Mucosa of descending colon (tissue), 3 donors: ENCODE data around the gene VPS8. TPM values are rescaled to one million over a fixed set of nuclear protein-coding genes. Genes with fewer than 3 reads are reported as not detected.

ENCODE experiments used
- ATAC-seq: fragments of 200-7000 bp; cut with Tn5 transposase; one replicate; pipeline ENCODE4 v1.9.1; 2020; ENCODE audit warnings: mild to moderate bottlenecking, moderate library complexity
- DNase-seq, 3 donors: peaks; one replicate each; pipeline ENCODE4 v3.0.0-alpha.2; 2020
- H3K36me3 ChIP-seq: fragments of 200-600 bp; one replicate; pipeline ENCODE4 v1.8.0; 2021; ENCODE audit warnings: low read depth, mild to moderate bottlenecking
- H3K4me1 ChIP-seq: fragments of 200-600 bp; one replicate; pipeline ENCODE4 v1.8.0; 2021; ENCODE audit warnings: low read depth, mild to moderate bottlenecking
- H3K4me3 ChIP-seq: fragments of 200-600 bp; one replicate; pipeline ENCODE4 v1.8.0; 2021; ENCODE audit warnings: mild to moderate bottlenecking
- H3K9me3 ChIP-seq: fragments of 200-600 bp; one replicate; pipeline ENCODE4 v1.8.0; 2021; ENCODE audit warnings: mild to moderate bottlenecking
- intact Hi-C, 2 donors: fragments of 100-400 bp; cut with DNase I in 1 of 2; cut with micrococcal nuclease in 1 of 2; formaldehyde crosslinking; loops; one replicate each; pipeline versions ENCODE4 v1.11.0 to v1.11.1; 2022; cut with DNase I, micrococcal nuclease
- total RNA-seq, 3 donors: library from RNA; stranded (reverse); fragmentation: NEBNext Ultra II Directional in 2 of 3; extraction: Animal tissue kit (Norgen Biotek cat#: 25700) in 2 of 3; gene quantifications; one replicate each; pipeline versions ENCODE4 v1.2.1 to v1.2.4, GENCODE V29; 2021 to 2023
- TF ChIP-seq, protein P1 (sequence below): fragments of 200-600 bp; IDR thresholded peaks from one replicate; pipeline ENCODE4 v1.8.0; 2022; ENCODE audit warnings: antibody characterized with exemption, mild to moderate bottlenecking
- donor health status: DM: no; HTN: no; CAD: no; lungs with moderate emphysema.
- donor health status: DM: no; HTN: no; CAD: no.
- donor health status: DM: no; HTN: yes; CAD: no.

The VPS8 gene
- total RNA-seq, 3 donors from 2014 or later, result 57.6 to 92.6 (median 74.7) TPM

DNA sequence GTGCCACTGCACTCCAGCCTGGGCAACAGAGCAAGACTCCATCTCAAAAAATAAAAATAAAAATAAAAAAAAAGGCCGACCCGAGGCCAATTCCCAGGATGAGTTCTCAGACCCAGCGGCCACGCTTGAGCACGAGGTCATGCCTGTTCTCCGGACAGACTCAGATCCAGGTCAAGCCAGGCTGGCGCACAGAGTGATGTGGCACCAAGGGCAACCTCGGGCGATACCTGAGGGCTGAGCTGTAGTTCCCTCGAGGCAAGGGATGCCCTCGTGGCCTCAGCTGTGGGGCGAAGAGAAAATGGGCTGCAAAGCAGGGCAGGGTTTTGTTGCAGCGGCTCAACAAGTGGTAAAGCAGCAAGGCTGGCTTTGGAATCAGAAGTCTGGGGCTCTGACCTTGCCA is 263.6 kb downstream of the VPS8 start:
- no peaks in the 10 kb centered on the region for H3K4me1 ChIP-seq
- H3K4me3 ChIP-seq, result no peak overlapping the region
- H3K9me3 ChIP-seq, result no peaks in the 10 kb centered on the region
- no peak for DNase-seq
- TF ChIP-seq, protein P1, sequence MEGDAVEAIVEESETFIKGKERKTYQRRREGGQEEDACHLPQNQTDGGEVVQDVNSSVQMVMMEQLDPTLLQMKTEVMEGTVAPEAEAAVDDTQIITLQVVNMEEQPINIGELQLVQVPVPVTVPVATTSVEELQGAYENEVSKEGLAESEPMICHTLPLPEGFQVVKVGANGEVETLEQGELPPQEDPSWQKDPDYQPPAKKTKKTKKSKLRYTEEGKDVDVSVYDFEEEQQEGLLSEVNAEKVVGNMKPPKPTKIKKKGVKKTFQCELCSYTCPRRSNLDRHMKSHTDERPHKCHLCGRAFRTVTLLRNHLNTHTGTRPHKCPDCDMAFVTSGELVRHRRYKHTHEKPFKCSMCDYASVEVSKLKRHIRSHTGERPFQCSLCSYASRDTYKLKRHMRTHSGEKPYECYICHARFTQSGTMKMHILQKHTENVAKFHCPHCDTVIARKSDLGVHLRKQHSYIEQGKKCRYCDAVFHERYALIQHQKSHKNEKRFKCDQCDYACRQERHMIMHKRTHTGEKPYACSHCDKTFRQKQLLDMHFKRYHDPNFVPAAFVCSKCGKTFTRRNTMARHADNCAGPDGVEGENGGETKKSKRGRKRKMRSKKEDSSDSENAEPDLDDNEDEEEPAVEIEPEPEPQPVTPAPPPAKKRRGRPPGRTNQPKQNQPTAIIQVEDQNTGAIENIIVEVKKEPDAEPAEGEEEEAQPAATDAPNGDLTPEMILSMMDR, result no peak
- ATAC-seq, result no peak
- H3K36me3 ChIP-seq, result no peaks in the 10 kb centered on the region
- intact Hi-C loops, result no loop called here

DNA sequence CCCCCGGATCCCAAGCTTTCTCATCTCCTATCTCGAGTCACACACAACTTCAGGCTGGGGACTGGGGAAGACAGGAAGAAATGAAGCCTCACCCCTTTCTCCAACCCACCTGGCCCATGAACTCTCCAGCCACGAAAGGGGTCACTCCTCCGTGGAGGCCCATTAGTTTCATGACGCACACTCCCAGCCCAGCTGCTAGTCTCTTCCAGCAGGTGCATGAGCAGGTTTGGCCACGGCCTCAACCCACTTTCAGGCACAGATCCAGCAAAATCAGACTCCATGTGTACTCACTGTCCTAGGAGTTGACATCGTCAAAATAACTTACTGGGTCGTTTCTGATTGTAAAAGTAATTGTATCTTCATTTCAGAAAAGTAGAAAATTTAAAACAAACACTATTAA is 264.3 kb downstream of the VPS8 start:
- Histone ChIP-seq H3K36me3 (no peaks in the 10 kb centered on the region), H3K9me3 (no peaks in the 10 kb centered on the region), H3K4me1 (no peaks in the 10 kb centered on the region), H3K4me3 (no peak overlapping the region)
- ATAC-seq, result peak; percentile 52
- intact Hi-C loops, result no loop called here
- DNase-seq, result peak in 1 of 3 donors; percentile 50
- TF ChIP-seq, protein P1, result no peak

DNA sequence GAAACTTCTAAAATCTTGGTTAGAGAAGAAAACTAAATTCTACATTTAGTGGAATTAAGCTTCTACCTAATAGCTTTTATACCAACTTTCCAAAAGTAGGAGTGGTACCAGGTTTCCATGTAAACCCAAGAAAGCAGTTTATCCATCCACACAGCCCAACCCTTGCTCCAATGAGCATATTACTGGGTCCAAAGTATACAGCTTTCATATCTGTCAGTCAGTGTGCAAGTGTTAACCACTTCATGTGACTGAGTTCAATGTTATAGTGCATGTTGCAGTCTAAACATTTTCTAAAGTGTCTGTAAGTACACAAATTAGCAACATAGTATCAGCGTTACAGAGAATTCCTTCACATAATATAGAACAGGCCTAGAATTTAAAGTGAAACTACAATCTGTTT is 267.7 kb downstream of the VPS8 start:
- Histone ChIP-seq H3K9me3 (no peaks in the 10 kb centered on the region), H3K4me3 (no peak overlapping the region), H3K4me1 (no peaks in the 10 kb centered on the region), H3K36me3 (no peaks in the 10 kb centered on the region)
- peak; percentile 86 for ATAC-seq
- DNase-seq, result peak in 1 of 3 donors; percentile 36
- intact Hi-C loops, result no loop called here
- TF ChIP-seq, protein P1, result no peak

DNA sequence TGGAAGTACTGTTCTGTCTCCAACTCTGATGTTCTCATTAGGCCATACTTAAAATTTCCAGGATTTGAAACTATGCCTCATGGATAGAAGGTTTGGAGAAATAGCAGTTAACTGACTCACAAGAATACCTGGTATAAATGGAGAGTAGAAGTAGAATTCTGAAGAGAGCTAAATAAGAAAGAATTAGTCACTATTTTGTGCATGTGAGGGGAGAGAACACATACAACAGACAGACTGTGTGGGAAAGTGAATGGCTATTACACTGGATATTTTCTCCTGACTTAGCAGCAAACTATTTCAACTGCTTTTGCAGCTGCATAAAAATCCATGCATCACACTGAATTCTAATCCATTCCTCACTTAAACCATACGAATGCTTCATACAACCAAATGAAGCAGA is 269.6 kb downstream of the VPS8 start:
- TF ChIP-seq, protein P1, result no peak
- Histone ChIP-seq H3K4me3 (no peak overlapping the region), H3K4me1 (no peaks in the 10 kb centered on the region), H3K9me3 (no peaks in the 10 kb centered on the region), H3K36me3 (no peaks in the 10 kb centered on the region)
- DNase-seq, result no peak
- ATAC-seq, result no peak
- intact Hi-C loops, result no loop called here

DNA sequence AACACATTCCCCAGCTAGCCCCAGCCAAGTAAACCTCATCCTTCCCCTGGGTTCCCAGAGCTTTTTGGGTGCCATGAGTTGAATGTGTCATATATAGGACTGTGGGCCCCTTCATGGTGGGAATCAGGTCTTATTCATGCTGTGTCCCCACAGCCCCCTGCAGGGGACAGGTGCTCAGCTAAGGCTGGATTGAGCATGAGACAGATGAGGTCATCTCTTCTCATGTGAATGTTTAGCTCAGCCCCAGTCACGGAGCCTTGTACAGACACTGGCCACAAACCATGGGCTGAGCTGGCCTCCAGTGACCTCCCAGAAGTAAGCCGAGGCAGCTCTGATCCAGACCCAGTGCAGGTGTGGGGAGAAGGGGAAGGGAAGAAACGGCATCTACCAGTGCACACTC is 270.2 kb downstream of the VPS8 start:
- DNase-seq (no peak), ATAC-seq (no peak)
- intact Hi-C loops, result no loop called here
- TF ChIP-seq, protein P1, result no peak
- no peaks in the 10 kb centered on the region for H3K36me3 ChIP-seq
- no peaks in the 10 kb centered on the region for H3K4me1 ChIP-seq
- H3K9me3 ChIP-seq, result no peaks in the 10 kb centered on the region
- H3K4me3 ChIP-seq, result no peak overlapping the region

DNA sequence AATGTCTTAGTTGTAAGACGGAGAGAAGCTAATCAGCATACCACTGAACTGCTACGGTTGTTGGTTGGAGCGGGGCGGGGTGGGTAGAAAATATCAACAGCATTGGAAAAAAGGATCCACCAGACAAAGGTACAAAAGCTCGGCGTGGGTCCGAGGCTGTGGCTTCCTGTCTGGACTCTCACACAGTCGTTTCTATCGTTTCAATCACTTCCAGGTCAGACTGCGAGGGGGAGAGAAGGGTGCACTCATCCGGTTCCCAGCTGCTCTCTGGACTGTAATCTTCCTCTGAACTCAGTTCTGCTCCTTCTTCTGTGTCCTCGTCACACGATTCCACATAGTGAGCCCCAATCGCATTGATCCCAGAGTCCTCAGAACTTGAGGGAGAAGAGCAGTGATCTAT is 270.9 kb downstream of the VPS8 start:
- no peak for ATAC-seq
- Histone ChIP-seq H3K9me3 (no peaks in the 10 kb centered on the region), H3K4me1 (no peaks in the 10 kb centered on the region), H3K4me3 (no peak overlapping the region), H3K36me3 (no peaks in the 10 kb centered on the region)
- TF ChIP-seq, protein P1, result no peak
- no peak for DNase-seq
- intact Hi-C loops, result no loop called here
